Measurements from ENCODE around the gene CPTP. TPM values are rescaled to one million over a fixed set of nuclear protein-coding genes. Genes with fewer than 3 reads are reported as not detected.
A peak's percentile ranks its signal among the peaks of the same experiment; 100 is the strongest.

CPTP gene
- polyA plus RNA-seq, 1 donor: 17.7 TPM

DNA sequence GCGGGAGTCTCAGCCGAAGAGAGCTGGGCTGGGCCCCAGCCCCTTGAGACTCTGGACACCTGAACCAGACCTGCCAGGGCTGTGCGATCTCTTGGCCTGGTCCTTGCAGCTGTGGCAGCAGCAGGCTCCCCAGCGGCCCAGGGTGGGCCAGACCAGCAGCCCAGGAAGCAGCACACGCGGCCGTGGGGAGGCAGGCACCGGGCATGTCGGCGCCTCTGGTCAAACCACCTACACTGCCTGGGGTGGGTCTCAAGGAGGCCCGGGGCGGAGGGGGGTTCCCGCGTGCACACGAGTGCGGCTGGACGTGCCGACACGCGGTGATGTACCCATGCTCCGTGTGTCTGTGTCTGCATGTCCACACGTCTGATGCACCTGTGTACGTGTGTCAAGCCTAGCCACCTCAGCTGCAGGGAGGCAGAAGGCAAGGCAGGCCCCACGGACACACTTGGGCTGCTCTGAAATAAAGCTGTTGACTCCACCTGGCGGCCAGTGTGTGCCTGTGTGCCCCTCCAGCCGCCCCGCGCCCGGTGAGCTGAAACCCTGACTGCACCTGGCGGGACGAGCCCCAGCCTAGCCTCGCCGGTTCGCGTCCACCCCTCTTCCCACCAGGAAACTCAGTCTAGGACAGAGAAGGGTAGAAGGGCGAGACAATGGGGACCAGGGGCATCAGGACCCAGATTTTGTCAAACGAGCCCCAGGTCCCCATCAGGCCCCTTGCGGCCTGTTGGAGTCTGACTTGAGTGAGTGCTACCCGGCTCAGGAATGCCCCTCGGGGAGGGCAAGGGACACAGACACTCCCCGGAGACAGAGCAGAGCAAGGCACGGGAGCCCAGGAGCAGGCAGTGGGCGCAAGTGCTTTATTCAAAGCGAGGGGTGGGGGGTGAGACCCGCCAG lies 32.8 kb upstream of the CPTP start:
- no peak overlapping the region for H3K27ac ChIP-seq (ENCODE audit: low read length)
- peaks cover 13% of the 10 kb centered on the region for H3K4me1 ChIP-seq (ENCODE audit: control insufficient read depth, insufficient read depth, low read length)
- peak; percentile 67 to 69 for DNase-seq
- no peak overlapping the region for H3K4me3 ChIP-seq (ENCODE audit: low read length)
- peaks cover 8% of the 10 kb centered on the region for H3K27me3 ChIP-seq (ENCODE audit: control insufficient read depth, insufficient read depth, low read length)
- H3K36me3 ChIP-seq (ENCODE audit: control insufficient read depth, insufficient read depth, low read length): peaks cover 24% of the 10 kb centered on the region
- peaks cover 8% of the 10 kb centered on the region for H3K9me3 ChIP-seq (ENCODE audit: control insufficient read depth, low read depth, low read length)
- no CpG with 5 or more reads among the region's 45 CpGs for WGBS (ENCODE audit: insufficient coverage, low lambda C conversion rate)

DNA sequence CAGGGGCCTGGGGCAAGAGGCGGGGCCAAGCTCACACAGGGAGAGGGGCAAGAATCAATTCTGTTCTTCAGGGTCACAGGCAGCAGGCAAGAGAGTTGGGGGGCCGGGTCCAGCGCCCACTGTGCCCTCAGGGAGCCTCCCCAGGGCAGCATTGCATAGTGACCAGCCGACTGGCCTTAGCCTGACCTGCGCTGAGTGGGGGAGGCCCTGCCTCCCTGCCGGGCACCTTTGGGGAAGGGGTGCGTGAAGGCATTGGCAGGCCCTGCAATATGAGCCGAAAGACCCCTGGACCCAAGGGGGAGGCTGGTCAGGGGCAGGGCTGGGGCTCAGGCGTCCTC lies 32.2 kb upstream of the CPTP start:
- Histone ChIP-seq H3K36me3 (ENCODE audit: control insufficient read depth, insufficient read depth, low read length) (peaks cover 25% of the 10 kb centered on the region), H3K9me3 (ENCODE audit: control insufficient read depth, low read depth, low read length) (peaks cover 9% of the 10 kb centered on the region), H3K4me1 (ENCODE audit: control insufficient read depth, insufficient read depth, low read length) (peaks cover 13% of the 10 kb centered on the region), H3K27me3 (ENCODE audit: control insufficient read depth, insufficient read depth, low read length) (peaks cover 4% of the 10 kb centered on the region), H3K27ac (ENCODE audit: low read length) (no peak overlapping the region), H3K4me3 (ENCODE audit: low read length) (no peak overlapping the region)
- no peak for DNase-seq
- 60% methylated on average over 1 of the region's 9 CpGs for WGBS (ENCODE audit: insufficient coverage, low lambda C conversion rate)

DNA sequence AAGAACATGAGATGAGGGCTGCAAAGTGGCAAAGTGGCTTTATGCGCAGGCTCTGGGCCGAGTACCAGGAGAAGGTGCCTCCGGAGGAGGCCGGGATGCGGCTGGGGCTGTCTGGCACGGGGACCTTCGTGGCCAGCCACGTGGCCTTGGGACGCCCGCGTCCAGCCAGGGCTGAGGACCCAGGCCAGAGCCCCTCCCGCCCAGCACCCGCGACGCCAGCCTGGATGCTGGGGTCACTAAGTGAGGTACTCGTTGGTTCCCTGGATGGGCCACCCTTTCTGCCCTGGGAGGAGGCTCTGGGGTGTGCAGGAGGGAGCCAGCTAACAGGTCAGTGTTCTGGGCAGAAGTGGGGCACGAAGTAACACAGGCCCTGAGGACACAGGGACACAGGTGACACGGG lies 31.8 kb upstream of the CPTP start:
- Histone ChIP-seq H3K9me3 (ENCODE audit: control insufficient read depth, low read depth, low read length) (peaks cover 9% of the 10 kb centered on the region), H3K4me1 (ENCODE audit: control insufficient read depth, insufficient read depth, low read length) (peaks cover 13% of the 10 kb centered on the region), H3K27me3 (ENCODE audit: control insufficient read depth, insufficient read depth, low read length) (no peaks in the 10 kb centered on the region), H3K27ac (ENCODE audit: low read length) (no peak overlapping the region), H3K4me3 (ENCODE audit: low read length) (no peak overlapping the region), H3K36me3 (ENCODE audit: control insufficient read depth, insufficient read depth, low read length) (peaks cover 28% of the 10 kb centered on the region)
- no CpG with 5 or more reads among the region's 18 CpGs for WGBS (ENCODE audit: insufficient coverage, low lambda C conversion rate)
- no peak for DNase-seq

DNA sequence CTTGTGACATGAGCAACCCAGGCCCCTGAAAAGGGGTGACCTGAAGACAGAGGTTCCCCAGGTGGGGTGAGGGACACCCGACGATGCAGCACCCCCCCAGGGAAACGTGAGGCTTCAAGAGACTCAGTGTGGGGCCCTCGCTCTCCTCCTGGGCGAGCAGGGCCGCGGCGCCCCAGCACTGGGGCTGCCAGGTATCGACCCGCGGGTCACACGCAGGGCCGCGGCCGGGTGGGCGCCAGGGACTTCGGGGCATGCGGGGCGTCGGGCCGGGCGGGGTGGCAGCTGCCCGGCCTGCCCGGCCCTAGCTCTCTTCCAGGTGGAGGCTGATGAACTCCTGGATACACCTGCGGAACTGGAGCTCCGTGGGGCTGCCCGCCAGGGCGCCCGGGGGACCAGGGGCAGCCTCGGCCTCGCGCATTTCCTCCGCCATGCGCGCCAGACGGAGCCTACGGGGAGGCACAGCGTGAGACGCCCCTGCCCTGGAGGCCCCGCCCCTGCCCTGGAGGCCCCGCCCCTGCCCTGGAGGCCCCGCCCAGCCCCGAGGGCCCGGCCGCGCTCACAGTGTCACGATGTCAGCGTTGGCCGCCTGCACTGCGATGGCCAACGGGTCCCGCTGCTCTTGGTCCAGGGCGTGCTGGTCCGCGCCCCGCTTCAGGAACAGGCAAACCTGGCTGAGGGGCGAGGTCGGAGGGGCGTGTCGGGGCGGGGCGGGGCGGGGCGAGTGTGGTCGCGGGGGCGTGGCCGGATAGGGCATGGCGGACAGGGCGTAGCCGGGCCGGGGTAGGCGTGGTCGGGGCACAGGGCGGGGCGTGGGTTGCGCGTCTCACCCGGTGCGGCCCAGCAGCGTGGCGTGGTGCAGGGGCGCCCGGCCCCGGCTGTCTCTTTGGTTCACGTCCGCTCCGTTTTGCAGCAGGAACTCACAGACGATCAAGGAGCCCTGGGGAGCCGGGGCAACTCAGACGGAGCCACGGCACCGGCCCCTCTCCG lies 31.0 kb upstream of the CPTP start:
- peaks cover 13% of the 10 kb centered on the region for H3K4me1 ChIP-seq (ENCODE audit: control insufficient read depth, insufficient read depth, low read length)
- peaks cover 9% of the 10 kb centered on the region for H3K9me3 ChIP-seq (ENCODE audit: control insufficient read depth, low read depth, low read length)
- no CpG with 5 or more reads among the region's 94 CpGs for WGBS (ENCODE audit: insufficient coverage, low lambda C conversion rate)
- peaks cover 31% of the 10 kb centered on the region for H3K36me3 ChIP-seq (ENCODE audit: control insufficient read depth, insufficient read depth, low read length)
- no peak overlapping the region for H3K27ac ChIP-seq (ENCODE audit: low read length)
- no peaks in the 10 kb centered on the region for H3K27me3 ChIP-seq (ENCODE audit: control insufficient read depth, insufficient read depth, low read length)
- no peak overlapping the region for H3K4me3 ChIP-seq (ENCODE audit: low read length)
- no peak for DNase-seq

DNA sequence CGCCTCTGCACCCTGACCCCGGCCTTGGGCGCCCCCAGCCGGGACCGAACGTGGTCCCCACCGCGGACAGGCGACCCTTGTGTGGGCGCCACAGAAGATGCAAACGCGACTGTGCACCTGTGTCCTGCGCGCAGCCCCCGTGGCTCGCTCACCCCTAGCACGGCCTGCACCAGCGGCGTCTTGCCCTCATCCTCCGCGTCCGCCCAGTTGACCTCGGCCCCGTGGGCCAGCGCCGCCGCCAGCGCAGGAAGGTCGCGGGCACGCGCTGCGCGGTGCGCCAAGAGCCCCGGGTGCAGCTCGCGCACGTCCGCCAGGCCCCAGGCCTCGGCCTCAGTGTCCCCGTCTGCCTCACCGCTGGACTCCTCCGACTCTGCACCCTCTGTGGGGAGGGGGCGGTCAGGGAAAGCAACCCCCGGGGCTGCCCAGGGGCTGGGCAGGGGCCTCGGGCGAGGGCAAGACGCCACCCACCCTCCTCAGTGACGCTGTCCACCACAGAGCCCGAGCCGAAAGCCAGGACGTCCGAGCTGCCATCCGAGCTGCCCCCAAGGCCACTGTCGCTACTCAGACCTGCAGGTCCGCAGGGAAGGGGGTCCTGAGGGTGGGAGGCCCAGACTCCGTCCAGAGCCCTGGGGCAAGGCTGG lies 30.2 kb upstream of the CPTP start:
- Histone ChIP-seq H3K4me3 (ENCODE audit: low read length) (no peak overlapping the region), H3K36me3 (ENCODE audit: control insufficient read depth, insufficient read depth, low read length) (peaks cover 31% of the 10 kb centered on the region), H3K4me1 (ENCODE audit: control insufficient read depth, insufficient read depth, low read length) (peaks cover 13% of the 10 kb centered on the region), H3K27ac (ENCODE audit: low read length) (no peak overlapping the region), H3K27me3 (ENCODE audit: control insufficient read depth, insufficient read depth, low read length) (no peaks in the 10 kb centered on the region), H3K9me3 (ENCODE audit: control insufficient read depth, low read depth, low read length) (peaks cover 9% of the 10 kb centered on the region)
- no peak for DNase-seq
- WGBS (ENCODE audit: insufficient coverage, low lambda C conversion rate): no CpG with 5 or more reads among the region's 58 CpGs

DNA sequence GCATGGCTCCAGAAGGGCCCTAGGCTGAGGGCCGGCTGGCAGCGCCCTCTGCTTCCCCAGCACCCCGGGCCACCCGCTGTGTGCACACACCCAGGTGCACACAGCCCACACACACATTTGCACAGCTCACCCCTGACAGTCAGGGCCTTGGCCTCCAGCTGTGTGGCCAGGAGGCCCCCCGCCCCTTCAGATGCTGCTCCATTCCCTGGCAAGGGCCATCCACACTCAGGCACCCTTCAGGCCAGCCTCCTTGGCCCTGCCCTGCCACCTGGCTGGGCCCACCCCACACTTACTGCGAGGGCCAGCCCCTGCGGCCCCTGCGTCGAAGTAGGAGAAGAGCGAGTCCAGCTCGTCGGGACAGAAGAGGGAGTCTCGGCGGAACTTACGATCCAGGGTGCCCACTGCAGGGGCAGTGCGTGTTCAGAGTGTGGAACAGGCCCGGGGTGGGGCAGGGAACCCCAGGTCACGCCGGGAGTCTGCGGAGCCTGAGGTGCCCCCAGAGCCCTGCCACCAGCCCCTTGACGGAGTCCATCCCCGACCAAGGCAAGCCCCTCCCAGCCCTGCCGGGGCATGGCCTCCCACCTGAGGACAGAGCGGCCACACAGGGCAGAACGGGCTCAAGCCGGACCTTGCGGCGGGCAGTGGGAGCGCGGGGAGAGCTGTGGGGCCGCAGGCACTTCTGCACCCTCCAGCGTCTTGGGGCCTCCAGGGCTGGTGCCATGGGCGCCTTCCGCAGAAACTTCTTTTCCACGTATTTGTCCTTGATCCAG lies 29.3 kb upstream of the CPTP start:
- no peak for DNase-seq
- H3K9me3 ChIP-seq (ENCODE audit: control insufficient read depth, low read depth, low read length): peaks cover 9% of the 10 kb centered on the region
- peaks cover 35% of the 10 kb centered on the region for H3K36me3 ChIP-seq (ENCODE audit: control insufficient read depth, insufficient read depth, low read length)
- no CpG with 5 or more reads among the region's 35 CpGs for WGBS (ENCODE audit: insufficient coverage, low lambda C conversion rate)
- no peaks in the 10 kb centered on the region for H3K27me3 ChIP-seq (ENCODE audit: control insufficient read depth, insufficient read depth, low read length)
- H3K4me3 ChIP-seq (ENCODE audit: low read length): no peak overlapping the region
- H3K4me1 ChIP-seq (ENCODE audit: control insufficient read depth, insufficient read depth, low read length): peaks cover 11% of the 10 kb centered on the region
- H3K27ac ChIP-seq (ENCODE audit: low read length): no peak overlapping the region

DNA sequence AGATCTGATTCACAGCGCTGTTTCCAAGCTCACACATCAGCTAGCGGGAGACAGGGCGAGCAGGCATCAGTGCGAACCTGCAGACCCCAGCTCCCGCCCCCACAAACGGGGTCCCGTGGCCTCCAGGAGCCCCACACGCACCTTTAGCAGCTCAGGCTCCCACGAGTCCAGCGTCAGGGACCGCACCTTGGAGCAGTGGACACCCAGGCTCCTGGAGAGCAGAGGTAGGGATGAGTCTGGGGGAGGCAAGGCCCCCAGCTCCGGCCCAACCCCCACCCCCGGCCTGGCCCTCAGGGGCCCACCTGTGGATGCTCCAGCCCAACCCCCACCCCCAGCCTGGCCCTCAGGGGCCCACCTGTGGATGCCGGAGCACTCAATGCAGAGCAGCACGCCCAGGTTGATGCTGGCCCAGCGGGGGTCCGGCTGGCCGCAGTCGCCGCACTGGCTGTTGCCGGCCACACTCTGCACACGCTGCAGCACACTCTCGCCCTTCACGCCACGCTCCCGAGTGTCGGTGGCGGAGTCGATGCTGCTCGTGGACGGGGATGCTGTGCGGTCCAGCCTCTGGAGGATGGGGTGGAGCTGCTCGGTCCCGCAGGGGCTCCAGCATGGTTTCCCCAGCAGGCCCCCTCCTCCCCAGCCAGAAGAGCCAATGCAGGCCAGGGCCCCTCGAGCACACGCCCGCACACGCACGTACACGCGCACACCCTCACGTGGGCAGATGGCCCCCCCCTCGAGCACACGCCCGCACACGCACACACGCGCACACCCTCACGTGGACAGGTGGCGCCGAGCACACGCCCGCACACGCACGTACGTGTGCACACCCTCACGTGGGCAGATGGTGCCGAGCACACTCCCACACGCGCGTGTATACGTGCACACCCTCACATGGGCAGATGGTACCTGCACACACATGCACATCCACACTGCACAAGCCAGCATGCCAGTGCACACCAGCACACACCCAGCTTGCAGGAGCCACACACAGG lies 28.2 kb upstream of the CPTP start:
- Histone ChIP-seq H3K27me3 (ENCODE audit: control insufficient read depth, insufficient read depth, low read length) (no peaks in the 10 kb centered on the region), H3K4me1 (ENCODE audit: control insufficient read depth, insufficient read depth, low read length) (peaks cover 4% of the 10 kb centered on the region), H3K36me3 (ENCODE audit: control insufficient read depth, insufficient read depth, low read length) (peaks cover 36% of the 10 kb centered on the region), H3K27ac (ENCODE audit: low read length) (no peak overlapping the region), H3K4me3 (ENCODE audit: low read length) (no peak overlapping the region), H3K9me3 (ENCODE audit: control insufficient read depth, low read depth, low read length) (peaks cover 9% of the 10 kb centered on the region)
- WGBS (ENCODE audit: insufficient coverage, low lambda C conversion rate): no CpG with 5 or more reads among the region's 62 CpGs
- DNase-seq: no peak

DNA sequence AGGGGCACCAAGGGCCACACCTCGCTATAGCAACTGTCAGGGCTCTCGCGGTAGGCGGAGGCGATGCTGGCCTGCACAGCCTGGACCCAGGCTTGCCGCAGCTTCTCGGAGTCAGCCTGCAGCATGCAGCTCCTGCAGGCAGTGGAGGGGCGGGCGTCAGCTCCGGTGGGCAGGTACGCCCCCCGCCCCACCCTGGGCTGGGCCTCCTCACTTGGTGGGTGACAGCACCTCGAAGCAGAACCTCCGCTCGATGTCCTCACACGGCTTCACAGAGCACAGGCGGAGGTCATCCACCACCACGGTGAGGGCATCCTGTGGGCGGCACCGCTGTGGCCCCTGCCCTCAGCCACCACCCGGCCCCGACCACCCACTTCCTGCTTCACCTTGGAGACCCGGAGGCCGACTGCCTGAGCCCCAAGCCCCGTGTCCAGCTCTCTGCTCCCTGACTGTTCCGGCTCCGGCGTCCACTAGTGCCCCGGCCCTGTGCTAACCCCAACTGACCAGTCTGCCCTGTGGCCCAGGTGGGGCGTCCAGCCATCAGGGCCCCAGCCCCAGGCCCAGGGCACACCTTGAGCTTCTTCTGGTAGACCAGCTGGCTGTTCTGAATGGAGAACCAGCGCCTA lies 26.7 kb upstream of the CPTP start:
- no CpG with 5 or more reads among the region's 31 CpGs for WGBS (ENCODE audit: insufficient coverage, low lambda C conversion rate)
- no peak for DNase-seq
- peaks cover 32% of the 10 kb centered on the region for H3K36me3 ChIP-seq (ENCODE audit: control insufficient read depth, insufficient read depth, low read length)

More for the DNA sequence above, 26.7 kb upstream of the CPTP start:
- H3K27ac ChIP-seq (ENCODE audit: low read length): no peak overlapping the region
- H3K9me3 ChIP-seq (ENCODE audit: control insufficient read depth, low read depth, low read length): peaks cover 9% of the 10 kb centered on the region
- no peaks in the 10 kb centered on the region for H3K27me3 ChIP-seq (ENCODE audit: control insufficient read depth, insufficient read depth, low read length)
- no peaks in the 10 kb centered on the region for H3K4me1 ChIP-seq (ENCODE audit: control insufficient read depth, insufficient read depth, low read length)
- no peak overlapping the region for H3K4me3 ChIP-seq (ENCODE audit: low read length)
